Adrenal gland (tissue), 5 donors: Measurements from ENCODE around the gene SNX32.

Experiments used
- CTCF ChIP-seq, 6 experiments: fragments of 450-650 bp in 4 of 6; fragments of 200-600 bp in 2 of 6; sonication (generic) in 1 of 6; IDR thresholded peaks; 1 replicate in 5 of 6; 2 replicates in 1 of 6; pipeline versions ENCODE4 v1.5.1 to v1.8.0; 2016 to 2021; ENCODE audit warnings: antibody characterized with exemption in 6 of 6, mild to moderate bottlenecking in 2 of 6, moderate library complexity in 1 of 6
- POLR2A ChIP-seq, 2 donors: fragments of 450-650 bp; IDR thresholded peaks; one replicate each; pipeline ENCODE4 v1.6.1; 2017; ENCODE audit warnings: antibody characterized with exemption in 2 of 2, mild to moderate bottlenecking in 2 of 2, moderate library complexity in 1 of 2
- donor health status: DM: no; HTN: no; CAD: no.

DNA sequence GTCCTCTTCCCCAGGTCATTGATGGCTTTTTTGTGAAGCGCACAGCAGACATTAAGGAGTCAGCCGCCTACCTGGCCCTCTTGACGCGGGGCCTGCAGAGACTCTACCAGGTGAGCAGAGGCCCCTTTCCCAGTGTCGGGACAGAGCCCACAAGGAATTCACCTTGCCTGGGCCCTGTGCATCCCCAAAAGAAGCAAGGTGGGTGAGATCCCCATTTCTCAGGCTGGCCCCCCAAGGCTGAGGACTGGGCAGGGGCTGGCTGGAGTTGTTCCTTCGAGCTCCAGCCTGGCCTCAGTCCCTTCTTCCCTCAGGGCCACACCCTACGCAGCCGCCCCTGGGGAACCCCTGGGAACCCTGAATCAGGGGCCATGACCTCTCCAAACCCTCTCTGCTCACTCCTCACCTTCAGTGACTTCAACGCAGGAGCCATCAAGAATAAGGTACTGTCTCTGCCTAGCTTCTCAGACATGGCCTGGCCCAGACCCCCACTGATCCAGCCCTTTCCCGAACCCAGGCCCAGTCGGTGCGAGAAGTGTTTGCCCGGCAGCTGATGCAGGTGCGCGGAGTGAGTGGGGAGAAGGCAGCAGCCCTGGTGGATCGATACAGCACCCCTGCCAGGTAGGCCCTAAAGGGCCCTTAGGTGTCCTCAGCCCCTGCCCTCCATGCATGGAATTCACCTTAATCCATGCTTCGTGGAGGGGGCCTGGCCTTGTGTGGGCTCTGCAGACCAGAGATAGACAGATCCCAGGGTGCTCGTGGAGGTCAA, 31.1 kb downstream of the SNX32 start:
- TF ChIP-seq CTCF (IDR thresholded peaks at IDR 0.05) (no peak), POLR2A (IDR thresholded peaks at IDR 0.05) (no peak)
